Natural killer cell (primary cell): ENCODE data around the gene TACR3. TPM values are rescaled to one million over a fixed set of nuclear protein-coding genes. Genes with fewer than 3 reads are reported as not detected.

ENCODE experiments used
- ATAC-seq, 3 donors: fragments of 150-1000 bp in 2 of 3; fragments of 200-7000 bp in 1 of 3; cut with Tn5 transposase; 1 replicate in 1 of 3; 2 replicates in 2 of 3; pipeline ENCODE4 v1.10.0; 2021; ENCODE audit warnings: mild to moderate bottlenecking in 2 of 3, moderate library complexity in 2 of 3
- DNase-seq, 2 donors: peaks; one replicate each; pipeline versions ENCODE4 v3.0.0 to v3.0.0-alpha.2; 2013 to 2021; ENCODE audit warnings: mixed read lengths in 1 of 2
- H3K27ac ChIP-seq: one replicate; pipeline ENCODE4 v1.5.1; 2013; ENCODE audit warnings: mild to moderate bottlenecking, low read length
- H3K27me3 ChIP-seq: one replicate; pipeline ENCODE4 v1.6.1; 2013; ENCODE audit warnings: low read length; ENCODE audit not compliant: control insufficient read depth, insufficient read depth
- H3K36me3 ChIP-seq: one replicate; pipeline ENCODE4 v1.6.1; 2013; ENCODE audit warnings: low read length; ENCODE audit not compliant: control insufficient read depth, insufficient read depth
- H3K4me1 ChIP-seq: one replicate; pipeline ENCODE4 v1.6.1; 2013; ENCODE audit warnings: low read length; ENCODE audit not compliant: control insufficient read depth, insufficient read depth
- H3K4me3 ChIP-seq: one replicate; pipeline ENCODE4 v1.5.1; 2013; ENCODE audit warnings: low read length
- H3K9me3 ChIP-seq: one replicate; pipeline ENCODE4 v1.6.1; 2013; ENCODE audit warnings: low read length; ENCODE audit not compliant: control insufficient read depth, insufficient read depth
- H3K27ac Mint-ChIP-seq, 2 donors: one replicate each; pipeline ENCODE4 v1.8.0; 2022; ENCODE audit warnings: mild to moderate bottlenecking in 2 of 2, mixed read lengths in 2 of 2, moderate library complexity in 1 of 2
- H3K27me3 Mint-ChIP-seq, 2 donors: one replicate each; pipeline ENCODE4 v1.8.0; 2022; ENCODE audit warnings: low read depth in 2 of 2, mixed read lengths in 2 of 2
- H3K36me3 Mint-ChIP-seq: one replicate; pipeline ENCODE4 v1.8.0; 2022; ENCODE audit warnings: mixed read lengths
- H3K4me1 Mint-ChIP-seq, 2 donors: one replicate each; pipeline ENCODE4 v1.8.0; 2022; ENCODE audit warnings: mixed read lengths in 2 of 2
- H3K4me3 Mint-ChIP-seq: one replicate; pipeline ENCODE4 v1.8.0; 2022; ENCODE audit warnings: mild to moderate bottlenecking, moderate library complexity, mixed read lengths
- H3K9me3 Mint-ChIP-seq, 2 donors: one replicate each; pipeline ENCODE4 v1.8.0; 2022; ENCODE audit warnings: mixed read lengths in 2 of 2
- CTCF ChIP-seq: fragments of 200-600 bp; IDR thresholded peaks from one replicate; pipeline ENCODE4 v1.8.0; 2022; ENCODE audit warnings: antibody characterized with exemption
- WGBS: methylation state at CpG from one replicate; pipeline ENCODE4 v1.1.7; 2013; ENCODE audit warnings: missing lambda C conversion rate; ENCODE audit not compliant: insufficient coverage; 5-methylcytosine and 5-hydroxymethylcytosine counted together
- intact Hi-C: fragments of 100-400 bp; cut with micrococcal nuclease; formaldehyde crosslinking; loops from one replicate; pipeline ENCODE4 v1.14.2; 2022
- total RNA-seq, 4 donors: library from RNA; stranded (reverse); fragments of 120-200 nt in 1 of 4; gene quantifications; one replicate each; pipeline versions ENCODE4 v1.2.3 to v1.2.4, GENCODE V29; 2013 to 2022

The TACR3 gene, protein sequence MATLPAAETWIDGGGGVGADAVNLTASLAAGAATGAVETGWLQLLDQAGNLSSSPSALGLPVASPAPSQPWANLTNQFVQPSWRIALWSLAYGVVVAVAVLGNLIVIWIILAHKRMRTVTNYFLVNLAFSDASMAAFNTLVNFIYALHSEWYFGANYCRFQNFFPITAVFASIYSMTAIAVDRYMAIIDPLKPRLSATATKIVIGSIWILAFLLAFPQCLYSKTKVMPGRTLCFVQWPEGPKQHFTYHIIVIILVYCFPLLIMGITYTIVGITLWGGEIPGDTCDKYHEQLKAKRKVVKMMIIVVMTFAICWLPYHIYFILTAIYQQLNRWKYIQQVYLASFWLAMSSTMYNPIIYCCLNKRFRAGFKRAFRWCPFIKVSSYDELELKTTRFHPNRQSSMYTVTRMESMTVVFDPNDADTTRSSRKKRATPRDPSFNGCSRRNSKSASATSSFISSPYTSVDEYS
- total RNA-seq, result not detected
- not detected for total RNA-seq (2013)

GRCh38 chr4:103719830-103720207 lies at the start of gene TACR3:
TSS of gene TACR3 (minus strand) at chr4:103719985. CDS start at chr4:103719675, 310 bp downstream.
- ATAC-seq, result no peak
- Mint-ChIP-seq H3K27ac (no peak within 1 kb of the TSS), H3K27me3 (no peaks in the 10 kb centered on the region), H3K9me3 (peaks cover 10 to 11% of the 10 kb centered on the region in 2 donors), H3K4me1 (no peaks in the 10 kb centered on the region), H3K4me3 (no peak within 1 kb of the TSS), H3K36me3 (peaks cover 13% of the 10 kb centered on the region)
- Histone ChIP-seq H3K27ac (no peak within 1 kb of the TSS), H3K4me3 (no peak within 1 kb of the TSS), H3K4me1 (no peaks in the 10 kb centered on the region), H3K36me3 (no peaks in the 10 kb centered on the region), H3K9me3 (no peaks in the 10 kb centered on the region), H3K27me3 (no peaks in the 10 kb centered on the region)
- 6% methylated on average over 20 of the region's 20 CpGs for WGBS
- intact Hi-C loops, result no loop called here
- no peak for TF ChIP-seq CTCF
- DNase-seq, result no peak

DNA sequence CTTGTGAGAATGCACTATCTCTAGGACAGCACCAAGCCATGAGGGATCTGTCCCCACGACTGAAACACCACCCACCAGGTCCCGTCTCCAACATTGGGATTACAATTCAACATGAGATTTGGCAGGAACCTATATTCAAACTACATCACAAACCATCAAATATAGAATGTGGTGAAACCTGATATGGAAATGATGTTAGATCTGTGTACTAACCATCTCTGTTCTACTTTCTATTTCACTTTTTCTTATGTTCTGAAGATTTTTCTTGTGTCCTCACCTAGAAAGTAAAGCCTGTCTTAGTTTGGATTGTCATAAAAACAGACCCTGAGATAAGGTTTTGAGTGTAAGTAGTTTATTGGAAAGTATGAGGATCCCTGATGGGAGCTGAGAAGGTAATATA lies 37.8 kb upstream of the TACR3 start:
- Histone ChIP-seq H3K27me3 (no peaks in the 10 kb centered on the region), H3K36me3 (no peaks in the 10 kb centered on the region), H3K27ac (no peak overlapping the region), H3K4me3 (no peak overlapping the region), H3K4me1 (no peaks in the 10 kb centered on the region), H3K9me3 (no peaks in the 10 kb centered on the region)
- no peaks in the 10 kb centered on the region for H3K36me3 Mint-ChIP-seq
- TF ChIP-seq CTCF, result no peak
- H3K9me3 Mint-ChIP-seq, result peaks cover 9 to 11% of the 10 kb centered on the region in 2 donors
- DNase-seq (no peak), ATAC-seq (no peak)
- H3K4me1 Mint-ChIP-seq, result no peaks in the 10 kb centered on the region
- intact Hi-C loops, result no loop called here
- no peaks in the 10 kb centered on the region for H3K27me3 Mint-ChIP-seq
- H3K27ac Mint-ChIP-seq, result no peak overlapping the region
- no peak overlapping the region for H3K4me3 Mint-ChIP-seq
- WGBS, result 80% methylated on average over 1 of the region's 2 CpGs

DNA sequence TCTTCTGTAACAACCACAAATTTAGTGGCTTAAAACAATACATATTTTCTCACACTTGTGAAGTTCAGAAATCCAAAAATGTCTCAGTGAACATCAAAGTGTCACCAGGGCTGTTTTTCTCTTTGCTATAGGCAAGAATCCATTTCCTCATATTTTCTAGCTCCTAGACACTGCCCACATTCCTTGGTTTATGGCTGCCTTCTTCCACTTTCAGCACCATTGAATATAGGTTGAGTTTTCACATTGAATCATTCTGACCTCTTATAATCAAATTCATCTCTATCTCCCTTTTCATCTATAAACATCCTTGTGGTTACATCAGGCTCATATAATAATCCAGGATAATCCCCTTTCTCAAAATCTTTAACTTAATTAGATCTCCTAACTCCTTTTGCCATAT lies 37.0 kb upstream of the TACR3 start:
- H3K9me3 Mint-ChIP-seq, result peaks cover 9 to 11% of the 10 kb centered on the region in 2 donors
- no peaks in the 10 kb centered on the region for H3K36me3 Mint-ChIP-seq
- Histone ChIP-seq H3K4me3 (no peak overlapping the region), H3K36me3 (no peaks in the 10 kb centered on the region), H3K27ac (no peak overlapping the region), H3K27me3 (no peaks in the 10 kb centered on the region), H3K9me3 (peaks cover 2% of the 10 kb centered on the region), H3K4me1 (no peaks in the 10 kb centered on the region)
- no peak overlapping the region for H3K27ac Mint-ChIP-seq
- H3K4me3 Mint-ChIP-seq, result no peak overlapping the region
- DNase-seq, result no peak
- H3K27me3 Mint-ChIP-seq, result no peaks in the 10 kb centered on the region
- H3K4me1 Mint-ChIP-seq, result no peaks in the 10 kb centered on the region
- intact Hi-C loops, result no loop called here
- ATAC-seq, result no peak
- TF ChIP-seq CTCF, result no peak

GRCh38 chr4:103754844-103755243 lies 35.1 kb upstream of the TACR3 start:
- H3K27ac ChIP-seq, result no peak overlapping the region
- H3K27me3 ChIP-seq, result no peaks in the 10 kb centered on the region
- no peak overlapping the region for H3K4me3 ChIP-seq
- 70% methylated on average over 3 of the region's 3 CpGs for WGBS
- Mint-ChIP-seq H3K9me3 (peaks cover 12% of the 10 kb centered on the region in 2 donors), H3K36me3 (peaks cover 8% of the 10 kb centered on the region), H3K4me1 (no peaks in the 10 kb centered on the region), H3K27ac (no peak overlapping the region), H3K4me3 (no peak overlapping the region), H3K27me3 (no peaks in the 10 kb centered on the region)
- intact Hi-C loops, result no loop called here
- peaks cover 2% of the 10 kb centered on the region for H3K9me3 ChIP-seq
- H3K36me3 ChIP-seq, result no peaks in the 10 kb centered on the region
- no peaks in the 10 kb centered on the region for H3K4me1 ChIP-seq
- ATAC-seq (no peak), DNase-seq (no peak)
- TF ChIP-seq CTCF, result no peak
